Measurements from ENCODE around the gene IFNGR1. TPM values are rescaled to one million over a fixed set of nuclear protein-coding genes. Genes with fewer than 3 reads are reported as not detected.
"Not testable (repeated sequence)": the region's sequence is repeated elsewhere in the genome, so short reads cannot be mapped to it uniquely, and the experiment has no call there.

IFNGR1 gene
- polyA plus RNA-seq, 1 experiment: 56.1 TPM

DNA sequence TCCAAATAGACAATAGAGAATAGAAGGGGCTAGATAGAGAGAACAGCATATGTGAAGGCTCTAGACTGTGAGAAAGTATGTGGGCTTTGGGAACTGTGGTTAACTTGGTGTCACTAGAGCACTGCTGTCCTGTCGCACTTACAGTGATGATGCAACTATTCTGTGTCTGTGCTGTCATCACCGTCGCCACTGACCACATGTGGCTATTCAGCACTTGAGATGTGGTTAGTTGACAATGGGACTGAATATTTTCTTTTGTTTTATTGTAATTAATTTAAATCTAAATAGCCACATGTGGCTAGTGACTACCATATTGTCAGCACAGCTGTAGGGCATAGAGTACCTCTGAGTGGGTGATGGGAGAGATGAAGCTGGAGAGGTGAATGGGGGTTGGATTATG, 39.0 kb upstream of the IFNGR1 start:
- H3K36me3 ChIP-seq (ENCODE audit: control insufficient read depth, insufficient read depth, low read length): no peaks in the 10 kb centered on the region
- H3K4me3 ChIP-seq (ENCODE audit: low read depth, low read length): no peak overlapping the region
- ChIA-PET POLR2A (no interaction called here), CTCF (interaction anchor here (1.2 kb wide), 1 partner anchor 12 kb away, joined by 3 read pairs; no protein-coding TSS in a partner anchor)
- TF ChIP-seq, protein P1, sequence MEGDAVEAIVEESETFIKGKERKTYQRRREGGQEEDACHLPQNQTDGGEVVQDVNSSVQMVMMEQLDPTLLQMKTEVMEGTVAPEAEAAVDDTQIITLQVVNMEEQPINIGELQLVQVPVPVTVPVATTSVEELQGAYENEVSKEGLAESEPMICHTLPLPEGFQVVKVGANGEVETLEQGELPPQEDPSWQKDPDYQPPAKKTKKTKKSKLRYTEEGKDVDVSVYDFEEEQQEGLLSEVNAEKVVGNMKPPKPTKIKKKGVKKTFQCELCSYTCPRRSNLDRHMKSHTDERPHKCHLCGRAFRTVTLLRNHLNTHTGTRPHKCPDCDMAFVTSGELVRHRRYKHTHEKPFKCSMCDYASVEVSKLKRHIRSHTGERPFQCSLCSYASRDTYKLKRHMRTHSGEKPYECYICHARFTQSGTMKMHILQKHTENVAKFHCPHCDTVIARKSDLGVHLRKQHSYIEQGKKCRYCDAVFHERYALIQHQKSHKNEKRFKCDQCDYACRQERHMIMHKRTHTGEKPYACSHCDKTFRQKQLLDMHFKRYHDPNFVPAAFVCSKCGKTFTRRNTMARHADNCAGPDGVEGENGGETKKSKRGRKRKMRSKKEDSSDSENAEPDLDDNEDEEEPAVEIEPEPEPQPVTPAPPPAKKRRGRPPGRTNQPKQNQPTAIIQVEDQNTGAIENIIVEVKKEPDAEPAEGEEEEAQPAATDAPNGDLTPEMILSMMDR (IDR thresholded peaks at IDR 0.05; ENCODE audit: insufficient read depth, low read depth, low read length): no peak
- DNase-seq (ENCODE audit: low read depth): no peak
- peaks cover 2% of the 10 kb centered on the region; the same call in 1 of the 2 replicates for H3K27me3 ChIP-seq (ENCODE audit: control insufficient read depth, insufficient read depth, low read length)

DNA sequence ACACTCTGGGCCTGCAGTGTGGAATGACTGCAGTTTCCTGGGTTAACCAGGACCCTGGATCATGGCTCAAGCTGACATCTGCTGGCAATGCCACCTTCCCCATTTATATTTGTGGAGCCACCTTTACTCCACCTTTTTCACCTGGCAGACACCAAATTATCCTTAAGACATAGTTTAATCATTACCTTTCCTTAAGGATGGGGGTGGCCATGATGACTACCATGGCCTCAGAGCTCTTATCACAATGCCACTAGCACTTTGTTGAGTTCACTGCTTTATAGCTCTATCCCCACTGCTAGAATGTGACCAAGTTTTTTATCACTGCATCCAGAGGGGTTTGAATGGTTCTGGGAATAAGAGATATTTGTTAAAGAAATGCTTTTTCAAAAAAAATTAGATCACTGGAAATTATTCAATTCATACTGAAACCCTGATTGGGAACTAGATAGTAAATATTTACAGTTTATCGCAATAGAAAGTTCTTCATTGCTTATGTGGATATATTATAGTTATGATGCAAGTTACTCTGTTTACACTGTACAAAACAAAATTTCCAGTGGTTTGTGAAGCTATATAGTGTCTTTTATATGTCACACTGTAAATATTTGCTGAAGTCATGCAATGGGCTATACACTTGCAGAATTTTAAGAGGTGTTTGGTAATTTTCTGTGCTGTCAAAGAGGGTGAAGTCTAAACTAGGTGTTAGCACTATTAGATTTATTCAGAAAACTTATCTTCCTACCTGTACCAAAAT, 37.3 kb upstream of the IFNGR1 start:
- ChIA-PET CTCF (interaction anchor here (0.9 kb wide), 1 partner anchor 14 kb away, joined by 3 read pairs; no protein-coding TSS in a partner anchor), POLR2A (no interaction called here)
- DNase-seq (ENCODE audit: low read depth): no peak
- Histone ChIP-seq H3K27me3 (ENCODE audit: control insufficient read depth, insufficient read depth, low read length) (peaks cover 5% of the 10 kb centered on the region), H3K4me3 (ENCODE audit: low read depth, low read length) (no peak overlapping the region), H3K36me3 (ENCODE audit: control insufficient read depth, insufficient read depth, low read length) (no peaks in the 10 kb centered on the region)
- TF ChIP-seq, protein P1 (IDR thresholded peaks at IDR 0.05; ENCODE audit: insufficient read depth, low read depth, low read length): no peak

DNA sequence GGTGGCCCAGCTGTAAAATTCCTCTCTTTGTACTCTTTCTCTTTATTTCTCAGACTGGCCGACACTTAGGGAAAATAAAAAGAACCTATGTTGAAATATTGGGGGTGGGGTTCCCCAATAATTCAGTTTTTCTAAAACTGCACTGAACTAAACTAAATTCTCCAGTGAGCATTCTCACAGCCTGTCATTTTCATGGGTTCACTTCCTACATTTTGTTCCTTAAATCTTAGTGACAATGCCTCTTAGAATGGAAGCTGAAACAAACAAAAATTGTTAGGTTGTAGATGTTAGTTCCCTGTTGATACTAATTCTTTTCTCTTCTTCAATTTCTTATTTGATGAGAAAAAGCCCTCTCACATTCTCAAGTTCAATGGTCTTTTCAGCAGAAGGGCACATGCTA, 35.8 kb upstream of the IFNGR1 start:
- H3K4me3 ChIP-seq (ENCODE audit: low read depth, low read length): no peak overlapping the region
- POLR2A ChIA-PET: no interaction called here
- DNase-seq (ENCODE audit: low read depth): no peak
- H3K27me3 ChIP-seq (ENCODE audit: control insufficient read depth, insufficient read depth, low read length): peaks cover 5% of the 10 kb centered on the region
- TF ChIP-seq, protein P1 (IDR thresholded peaks at IDR 0.05; ENCODE audit: insufficient read depth, low read depth, low read length): no peak
- CTCF ChIA-PET: interaction anchor here (0.6 kb wide), 1 partner anchor 104 kb away, joined by 3 read pairs; no protein-coding TSS in a partner anchor
- H3K36me3 ChIP-seq (ENCODE audit: control insufficient read depth, insufficient read depth, low read length): no peaks in the 10 kb centered on the region

DNA sequence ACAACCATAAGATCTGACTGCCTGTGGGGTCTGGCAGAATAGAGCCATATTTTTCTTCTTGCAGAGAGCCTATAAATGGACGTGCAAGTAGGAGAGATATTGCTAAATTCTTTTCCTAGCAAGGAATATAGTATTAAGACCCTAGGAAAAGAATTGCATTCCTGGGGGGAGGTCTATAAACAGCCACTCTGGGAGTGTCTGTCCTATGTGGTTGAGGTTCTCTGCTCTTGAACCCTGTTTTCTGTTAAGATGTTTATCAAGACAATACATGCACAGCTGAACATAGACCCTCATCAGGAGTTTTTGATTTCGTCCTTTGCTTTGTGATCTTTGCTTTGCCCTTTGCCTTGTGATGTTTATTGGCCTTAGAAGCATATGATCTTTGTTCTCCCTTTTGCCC, 35.2 kb upstream of the IFNGR1 start:
- H3K4me3 ChIP-seq (ENCODE audit: low read depth, low read length); DNase-seq (ENCODE audit: low read depth); H3K36me3 ChIP-seq (ENCODE audit: control insufficient read depth, insufficient read depth, low read length); POLR2A ChIA-PET; H3K27me3 ChIP-seq (ENCODE audit: control insufficient read depth, insufficient read depth, low read length): not testable (repeated sequence)
- CTCF ChIA-PET: interaction anchor here (0.6 kb wide), 1 partner anchor 103 kb away, joined by 3 read pairs; no protein-coding TSS in a partner anchor

DNA sequence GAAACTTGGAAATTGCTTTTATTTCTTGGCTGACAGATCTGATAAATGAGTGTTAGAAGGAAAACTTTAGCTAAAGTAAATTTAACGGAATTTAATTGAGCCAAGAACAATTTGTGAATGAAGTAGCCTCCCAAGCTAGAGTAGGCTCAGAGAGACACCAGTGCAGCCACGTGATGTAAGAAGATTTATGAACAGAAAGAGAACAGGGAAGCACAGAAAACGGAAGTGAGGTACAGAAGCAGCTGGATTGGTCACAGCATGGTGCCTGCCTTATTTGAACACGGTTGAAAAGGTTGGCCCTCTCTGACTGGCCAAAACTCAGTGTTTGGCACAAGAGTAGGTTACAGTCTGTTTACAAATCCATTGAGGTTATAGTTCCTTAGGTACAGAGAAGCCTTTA, 29.5 kb upstream of the IFNGR1 start:
- peaks cover 4% of the 10 kb centered on the region; the same call in 1 of the 2 replicates for H3K27me3 ChIP-seq (ENCODE audit: control insufficient read depth, insufficient read depth, low read length)
- TF ChIP-seq, protein P1 (IDR thresholded peaks at IDR 0.05; ENCODE audit: insufficient read depth, low read depth, low read length): no peak
- DNase-seq (ENCODE audit: low read depth): no peak
- no peak overlapping the region for H3K4me3 ChIP-seq (ENCODE audit: low read depth, low read length)
- no peaks in the 10 kb centered on the region for H3K36me3 ChIP-seq (ENCODE audit: control insufficient read depth, insufficient read depth, low read length)
- ChIA-PET POLR2A (no interaction called here), CTCF (interaction anchor here (0.8 to 2.9 kb wide), 3 partner anchors 15 to 65 kb away, joined by 3 to 12 read pairs (median 7); no protein-coding TSS in a partner anchor)

Measured in BJ (cell line).